ENCODE data around the gene PICK1.
"Not testable (repeated sequence)": the region's sequence is repeated elsewhere in the genome, so short reads cannot be mapped to it uniquely, and the experiment has no call there.

Gene PICK1

DNA sequence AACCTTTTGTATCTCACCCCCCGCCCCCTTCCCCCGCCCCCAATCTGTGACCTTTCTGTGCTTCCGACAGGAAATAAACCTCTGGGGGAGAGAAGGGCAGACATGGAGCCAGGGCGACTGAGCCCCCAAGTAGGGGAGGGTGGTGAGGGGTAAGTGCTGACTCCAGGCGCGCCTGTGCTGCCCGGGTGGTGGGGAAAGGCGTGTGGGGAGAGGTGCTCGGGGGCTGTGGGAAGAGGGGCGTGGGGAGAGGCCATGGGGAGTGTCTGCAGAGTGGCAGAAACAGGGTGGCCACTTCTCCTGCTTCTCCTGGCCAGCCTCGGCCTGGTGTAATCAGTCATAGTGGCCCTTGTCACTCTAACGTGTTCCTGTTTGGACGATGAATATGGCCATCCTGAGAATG is 18.8 kb downstream of the PICK1 start:
- peaks cover 5% of the 10 kb centered on the region for H3K27me3 Mint-ChIP-seq
- no peak overlapping the region for H3K4me3 Mint-ChIP-seq
- no peak overlapping the region for H3K27ac Mint-ChIP-seq
- H3K4me1 Mint-ChIP-seq, result no peaks in the 10 kb centered on the region
- peaks cover 7% of the 10 kb centered on the region for H3K36me3 Mint-ChIP-seq
- H3K9me3 Mint-ChIP-seq, result no peaks in the 10 kb centered on the region

GRCh38 chr22:38077096-38077495 is 19.9 kb downstream of the PICK1 start:
- Mint-ChIP-seq H3K36me3 (peaks cover 6% of the 10 kb centered on the region), H3K27ac (no peak overlapping the region), H3K9me3 (no peaks in the 10 kb centered on the region), H3K4me3 (no peak overlapping the region), H3K27me3 (peaks cover 7% of the 10 kb centered on the region), H3K4me1 (no peaks in the 10 kb centered on the region)

- Mint-ChIP-seq H3K4me1 (no peaks in the 10 kb centered on the region), H3K9me3 (no peaks in the 10 kb centered on the region), H3K27me3 (peaks cover 7% of the 10 kb centered on the region), H3K4me3 (no peak overlapping the region), H3K27ac (no peak overlapping the region), H3K36me3 (peaks cover 4% of the 10 kb centered on the region)
These were observed 20.4 kb downstream of the PICK1 start for GRCh38 chr22:38077595-38077994.

DNA sequence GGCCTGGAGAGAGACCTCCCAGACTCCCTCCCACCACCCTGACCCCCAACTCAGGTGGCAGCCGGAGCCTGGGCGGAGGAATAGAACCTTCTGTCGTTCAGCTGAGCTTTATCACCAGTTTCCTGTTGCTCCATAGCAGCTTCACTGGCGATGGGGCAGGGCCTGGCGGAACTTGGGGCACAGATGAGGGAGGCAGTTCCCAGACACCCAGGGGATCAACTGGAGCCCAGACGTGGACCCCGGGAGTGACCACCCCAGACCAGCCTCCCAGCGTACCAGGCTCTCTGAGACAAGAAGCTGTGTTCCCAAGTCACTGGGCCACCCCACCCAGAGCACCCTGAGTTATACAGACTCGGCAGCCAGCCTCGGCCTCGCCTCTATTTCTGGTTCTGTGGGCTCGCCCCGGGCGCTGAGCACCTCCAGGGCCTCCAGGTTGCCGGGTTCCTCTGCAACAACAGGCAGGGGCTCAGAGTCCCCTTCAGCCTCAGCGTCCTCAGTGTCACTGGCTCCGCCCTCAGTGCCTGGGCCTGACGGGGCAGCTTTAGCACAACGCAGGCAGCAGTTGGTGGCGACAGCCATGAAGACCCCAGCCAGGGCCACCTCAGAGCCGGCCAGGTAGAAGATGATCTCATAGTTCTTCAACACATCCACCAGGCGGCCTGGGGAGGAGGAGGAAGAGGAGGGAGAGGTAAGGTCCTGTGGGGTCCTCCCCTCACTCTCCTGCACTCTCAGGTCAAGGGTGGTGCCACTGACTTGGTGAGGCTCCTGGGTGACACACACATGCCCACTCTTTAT is 21.0 kb downstream of the PICK1 start:
- no peaks in the 10 kb centered on the region for H3K9me3 Mint-ChIP-seq
- H3K4me1 Mint-ChIP-seq, result no peaks in the 10 kb centered on the region
- no peak overlapping the region for H3K27ac Mint-ChIP-seq

DNA sequence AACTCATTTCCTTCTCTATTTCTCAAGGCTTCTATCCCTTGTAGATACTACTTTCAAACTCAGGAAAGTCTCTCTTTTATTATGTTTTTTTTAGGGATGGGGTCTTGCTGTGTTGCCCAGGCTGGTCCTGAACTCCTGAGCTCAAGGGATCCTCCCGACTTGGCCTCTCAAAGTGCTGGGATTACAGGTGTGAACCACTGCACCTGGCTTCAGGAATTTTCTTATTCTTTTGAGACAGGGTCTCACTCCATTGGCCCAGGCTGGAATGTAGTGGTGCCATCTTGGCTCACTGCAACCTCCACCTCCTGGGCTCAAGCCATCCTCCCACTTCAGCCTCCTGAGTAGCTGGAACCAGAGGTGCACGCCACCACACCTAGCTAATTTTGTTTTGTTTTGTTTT is 22.0 kb downstream of the PICK1 start:
- H3K36me3 Mint-ChIP-seq, H3K4me1 Mint-ChIP-seq, H3K4me3 Mint-ChIP-seq, H3K9me3 Mint-ChIP-seq, H3K27ac Mint-ChIP-seq: not testable (repeated sequence)
- H3K27me3 Mint-ChIP-seq, result peaks cover 10% of the 10 kb centered on the region

More for the DNA sequence above, 21.0 kb downstream of the PICK1 start:
- peaks cover 8% of the 10 kb centered on the region for H3K27me3 Mint-ChIP-seq
- H3K4me3 Mint-ChIP-seq, result no peak overlapping the region
- H3K36me3 Mint-ChIP-seq, result peaks cover 1% of the 10 kb centered on the region

GRCh38 chr22:38079804-38080203 is 22.6 kb downstream of the PICK1 start:
- H3K36me3 Mint-ChIP-seq, result no peaks in the 10 kb centered on the region
- peaks cover 10% of the 10 kb centered on the region for H3K27me3 Mint-ChIP-seq
- H3K4me1 Mint-ChIP-seq, result no peaks in the 10 kb centered on the region
- H3K27ac Mint-ChIP-seq, result no peak overlapping the region
- H3K4me3 Mint-ChIP-seq, result no peak overlapping the region
- no peaks in the 10 kb centered on the region for H3K9me3 Mint-ChIP-seq

GRCh38 chr22:38080474-38080849 is 23.3 kb downstream of the PICK1 start:
- Mint-ChIP-seq H3K27me3 (peaks cover 10% of the 10 kb centered on the region), H3K27ac (no peak overlapping the region), H3K36me3 (no peaks in the 10 kb centered on the region), H3K4me3 (no peak overlapping the region), H3K4me1 (no peaks in the 10 kb centered on the region), H3K9me3 (no peaks in the 10 kb centered on the region)

- Mint-ChIP-seq H3K36me3 (no peaks in the 10 kb centered on the region), H3K27me3 (peaks cover 10% of the 10 kb centered on the region), H3K4me1 (no peaks in the 10 kb centered on the region), H3K4me3 (no peak overlapping the region), H3K9me3 (no peaks in the 10 kb centered on the region), H3K27ac (no peak overlapping the region)
These were observed 23.8 kb downstream of the PICK1 start for GRCh38 chr22:38080850-38081635.

- no peaks in the 10 kb centered on the region for H3K36me3 Mint-ChIP-seq
- no peaks in the 10 kb centered on the region for H3K9me3 Mint-ChIP-seq
- peaks cover 10% of the 10 kb centered on the region for H3K27me3 Mint-ChIP-seq
- no peaks in the 10 kb centered on the region for H3K4me1 Mint-ChIP-seq
- H3K27ac Mint-ChIP-seq, result no peak overlapping the region
- no peak overlapping the region for H3K4me3 Mint-ChIP-seq
These were observed 24.4 kb downstream of the PICK1 start for GRCh38 chr22:38081636-38081940.

DNA sequence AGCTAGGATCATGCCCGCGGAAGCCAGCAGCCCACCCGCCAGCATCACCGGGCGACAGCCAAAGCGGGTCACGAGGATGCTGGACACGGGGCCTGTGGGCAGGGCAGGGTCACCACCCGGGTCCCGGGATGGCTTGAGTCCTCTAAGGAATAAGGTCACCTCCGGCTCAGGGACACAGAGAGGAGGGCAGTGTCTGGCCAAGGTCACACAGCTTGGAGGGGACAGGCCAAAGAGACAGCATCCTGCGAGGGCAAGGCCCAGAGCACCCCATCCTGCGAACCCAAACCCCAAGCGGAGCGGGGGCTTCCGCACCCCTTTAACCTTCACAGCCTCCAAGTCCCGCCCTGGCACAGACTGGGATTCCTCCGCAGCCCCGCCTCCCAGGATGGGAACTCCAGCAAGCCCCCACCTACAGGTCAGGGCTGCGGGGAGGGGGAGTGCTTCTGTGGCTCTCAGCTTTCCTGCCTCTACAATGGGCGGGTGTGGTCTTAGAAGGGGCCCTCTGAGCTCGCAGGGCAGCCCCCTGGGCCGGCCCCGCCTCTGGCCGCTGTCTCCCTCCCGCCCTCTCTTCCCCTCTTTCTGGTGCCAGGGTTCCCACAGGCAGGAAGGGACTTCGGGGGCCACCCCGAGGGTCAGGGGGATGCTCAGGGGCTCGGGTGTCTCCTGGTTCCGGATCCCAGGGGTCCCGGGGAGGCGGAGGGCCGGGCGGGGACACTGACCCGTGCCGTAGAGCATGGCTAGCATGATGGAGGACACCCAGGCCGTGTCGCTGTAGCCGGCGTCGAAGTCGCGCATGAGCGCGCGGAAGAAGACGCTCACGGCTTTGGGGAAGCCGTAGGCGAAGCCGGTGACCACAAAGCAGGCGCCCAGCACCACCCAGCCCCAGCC is 25.0 kb downstream of the PICK1 start:
- H3K4me1 Mint-ChIP-seq, result no peaks in the 10 kb centered on the region
- H3K9me3 Mint-ChIP-seq, result no peaks in the 10 kb centered on the region
- no peaks in the 10 kb centered on the region for H3K36me3 Mint-ChIP-seq
- H3K4me3 Mint-ChIP-seq, result no peak overlapping the region
- H3K27ac Mint-ChIP-seq, result no peak overlapping the region
- peaks cover 10% of the 10 kb centered on the region for H3K27me3 Mint-ChIP-seq

- H3K27me3 Mint-ChIP-seq, result peaks cover 10% of the 10 kb centered on the region
- no peaks in the 10 kb centered on the region for H3K4me1 Mint-ChIP-seq
- H3K4me3 Mint-ChIP-seq, result no peak overlapping the region
- H3K27ac Mint-ChIP-seq, result no peak overlapping the region
- H3K36me3 Mint-ChIP-seq, result no peaks in the 10 kb centered on the region
- no peaks in the 10 kb centered on the region for H3K9me3 Mint-ChIP-seq
These were observed 25.9 kb downstream of the PICK1 start for GRCh38 chr22:38082986-38083710.

DNA sequence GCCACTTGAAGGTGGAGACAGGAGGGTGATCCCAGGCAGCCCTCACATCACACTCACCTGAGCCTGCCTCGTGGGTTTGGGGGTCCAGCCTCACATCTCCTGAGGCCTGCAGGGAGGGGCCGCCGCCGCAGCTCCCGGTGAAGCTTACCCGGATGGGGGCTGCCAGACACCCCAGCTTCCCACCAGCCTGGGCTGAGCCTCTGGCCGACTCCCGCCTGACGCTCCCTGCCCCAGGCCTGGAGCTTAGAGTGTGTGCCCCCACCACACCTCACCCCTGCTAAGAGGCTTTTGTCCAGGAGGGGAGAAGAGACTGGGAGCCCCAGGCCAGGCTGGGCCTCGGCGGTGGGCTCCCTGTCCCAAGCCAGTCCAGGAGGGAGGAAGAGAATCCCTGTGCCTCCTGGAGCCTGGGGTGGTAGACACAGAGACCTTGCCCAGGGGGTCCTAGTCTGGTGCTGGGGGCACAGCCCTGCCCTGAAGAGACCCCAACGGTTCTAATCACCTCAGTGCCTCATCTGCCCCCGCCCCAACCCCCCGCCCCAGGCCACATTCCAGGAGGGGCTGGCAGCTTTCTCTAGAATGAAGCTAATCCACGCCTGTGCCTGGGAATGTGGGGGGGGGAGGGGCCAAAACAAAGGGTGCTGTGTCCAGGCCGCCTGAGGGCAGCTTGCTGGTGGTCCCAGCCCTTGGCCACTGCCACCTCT is 26.9 kb downstream of the PICK1 start, which contains the start of gene SLC16A8:
TSS of gene SLC16A8 (minus strand) at position 254 of the 701 bp plus-strand sequence. CDS start 1,311 bp downstream, outside the sequence.
- Mint-ChIP-seq H3K9me3 (no peaks in the 10 kb centered on the region), H3K27me3 (peaks cover 10% of the 10 kb centered on the region)

GRCh38 chr22:38085056-38085455 is 27.9 kb downstream of the PICK1 start:
- Mint-ChIP-seq H3K27ac (no peak overlapping the region), H3K27me3 (peaks cover 9% of the 10 kb centered on the region), H3K4me1 (no peaks in the 10 kb centered on the region), H3K36me3 (no peaks in the 10 kb centered on the region), H3K9me3 (no peaks in the 10 kb centered on the region), H3K4me3 (no peak overlapping the region)

More for the DNA sequence above, 26.9 kb downstream of the PICK1 start, which contains the start of gene SLC16A8:
- H3K36me3 Mint-ChIP-seq, result no peaks in the 10 kb centered on the region
- no peak within 1 kb of the TSS for H3K27ac Mint-ChIP-seq
- H3K4me3 Mint-ChIP-seq, result no peak within 1 kb of the TSS
- no peaks in the 10 kb centered on the region for H3K4me1 Mint-ChIP-seq

DNA sequence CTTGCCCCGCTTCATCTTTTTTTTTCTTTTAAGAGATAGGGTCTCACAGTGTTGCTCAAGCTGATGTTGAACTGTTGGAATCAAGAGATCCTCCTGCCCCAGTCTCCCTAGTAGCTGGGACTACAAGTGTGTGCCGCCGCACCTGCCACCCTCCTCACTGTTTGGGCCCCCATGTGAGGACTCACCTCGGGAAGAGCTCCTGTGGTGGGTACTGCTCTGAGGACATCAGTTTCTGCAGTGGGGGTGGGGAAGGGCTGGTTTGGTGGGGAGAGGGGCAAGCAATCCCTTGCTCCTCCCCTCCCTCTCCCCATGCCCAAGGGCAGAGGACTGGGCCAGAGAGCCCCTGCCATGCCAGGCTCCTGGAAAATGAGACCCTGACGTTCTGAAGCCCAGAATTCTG is 28.3 kb downstream of the PICK1 start:
- Mint-ChIP-seq H3K27me3 (peaks cover 10% of the 10 kb centered on the region), H3K9me3 (no peaks in the 10 kb centered on the region), H3K4me1 (no peaks in the 10 kb centered on the region), H3K4me3 (no peak overlapping the region), H3K27ac (no peak overlapping the region), H3K36me3 (no peaks in the 10 kb centered on the region)

Data from activated naive CD4-positive, alpha-beta T cell treated with anti-CD3 and anti-CD28 coated beads, Interleukin-2, amount 50 U/mL, for 24 hours (primary cell).